Loucy (cell line): ENCODE data around the gene POPDC2.
"Not testable (repeated sequence)": the region's sequence is repeated elsewhere in the genome, so short reads cannot be mapped to it uniquely, and the experiment has no call there.

Experiments
- H2AFZ ChIP-seq: fragments of 200-600 bp; sonication (generic); 2 replicates; pipeline ENCODE4 v1.6.0; 2016; ENCODE audit warnings: antibody characterized with exemption, mild to moderate bottlenecking, low read length, moderate library complexity
- H3F3A ChIP-seq: fragments of 200-600 bp; 2 replicates; pipeline ENCODE4 v1.6.0; 2016; ENCODE audit warnings: antibody characterized with exemption, low read depth, mild to moderate bottlenecking
- H3K27me3 ChIP-seq: fragments of 200-600 bp; sonication (generic); 2 replicates; pipeline ENCODE4 v1.6.1; 2014; ENCODE audit warnings: low read length, mild to moderate bottlenecking; ENCODE audit not compliant: insufficient read depth, poor library complexity, severe bottlenecking
- H3K36me3 ChIP-seq: fragments of 200-600 bp; sonication (generic); 2 replicates; pipeline ENCODE4 v1.6.1; 2016; ENCODE audit warnings: low read length; ENCODE audit not compliant: insufficient read depth
- H3K4me1 ChIP-seq: fragments of 200-600 bp; sonication (generic); 2 replicates; pipeline ENCODE4 v1.5.1; 2014; ENCODE audit warnings: low read length, mild to moderate bottlenecking; ENCODE audit not compliant: insufficient read depth, poor library complexity, severe bottlenecking
- H3K4me2 ChIP-seq: fragments of 200-600 bp; sonication (generic); 2 replicates; pipeline ENCODE4 v1.6.0; 2014; ENCODE audit warnings: antibody characterized with exemption, low read length, low read depth, mild to moderate bottlenecking; ENCODE audit not compliant: poor library complexity, severe bottlenecking
- H3K4me3 ChIP-seq: fragments of 200-600 bp; sonication (generic); 2 replicates; pipeline ENCODE4 v1.5.1; 2014; ENCODE audit warnings: low read length, mild to moderate bottlenecking, mixed read lengths; ENCODE audit not compliant: poor library complexity, severe bottlenecking
- H3K79me2 ChIP-seq: fragments of 200-600 bp; sonication (generic); 2 replicates; pipeline ENCODE4 v1.6.1; 2014; ENCODE audit warnings: low read length; ENCODE audit not compliant: insufficient read depth
- H3K9ac ChIP-seq: fragments of 200-600 bp; sonication (generic); 2 replicates; pipeline ENCODE4 v1.6.0; 2014; ENCODE audit warnings: mild to moderate bottlenecking, low read depth, low read length, moderate library complexity; ENCODE audit not compliant: poor library complexity, severe bottlenecking
- H3K9me2 ChIP-seq: fragments of 200-600 bp; sonication (generic); replicated peaks from 2 replicates; pipeline ENCODE4 v1.6.1; 2016; ENCODE audit warnings: low read depth, low read length, mixed read lengths
- H3K9me3 ChIP-seq: fragments of 200-600 bp; sonication (generic); 2 replicates; pipeline ENCODE4 v1.6.1; 2014; ENCODE audit warnings: mild to moderate bottlenecking, antibody characterized with exemption, low read length, low read depth; ENCODE audit not compliant: insufficient read depth
- H4K20me1 ChIP-seq: fragments of 200-600 bp; sonication (generic); 2 replicates; pipeline ENCODE4 v1.6.0; 2014; ENCODE audit warnings: antibody characterized with exemption, low read length, mild to moderate bottlenecking; ENCODE audit not compliant: insufficient read depth, poor library complexity, severe bottlenecking
- CTCF ChIP-seq: fragments of 200-600 bp; sonication (generic); conservative IDR thresholded peaks from 2 replicates; pipeline ENCODE4 v1.5.1; 2014; ENCODE audit warnings: mild to moderate bottlenecking, antibody characterized with exemption, low read length
- EZH2phosphoT487 ChIP-seq: fragments of 200-600 bp; IDR thresholded peaks from 2 replicates; pipeline ENCODE4 v1.6.1; 2018; ENCODE audit warnings: antibody characterized with exemption, mild to moderate bottlenecking, moderate library complexity, borderline replicate concordance

POPDC2 gene

GRCh38 chr3:119683421-119683820 is 23.0 kb upstream of the POPDC2 start:
- H3K9me2 ChIP-seq: no peaks in the 10 kb centered on the region
- H3F3A ChIP-seq: no peaks in the 10 kb centered on the region
- H3K9ac ChIP-seq: no peak overlapping the region
- no peak overlapping the region for H3K4me2 ChIP-seq
- no peak overlapping the region for H3K4me3 ChIP-seq
- peaks cover 6% of the 10 kb centered on the region for H3K27me3 ChIP-seq
- no peaks in the 10 kb centered on the region for H3K9me3 ChIP-seq
- no peaks in the 10 kb centered on the region for H4K20me1 ChIP-seq
- H2AFZ ChIP-seq: no peak overlapping the region
- no peaks in the 10 kb centered on the region for H3K4me1 ChIP-seq
- no peaks in the 10 kb centered on the region for H3K79me2 ChIP-seq
- no peaks in the 10 kb centered on the region for H3K36me3 ChIP-seq
- TF ChIP-seq EZH2phosphoT487 (no peak), CTCF (no peak)

GRCh38 chr3:119681279-119681678 is 20.9 kb upstream of the POPDC2 start:
- no peak overlapping the region for H3K9ac ChIP-seq
- peaks cover 5% of the 10 kb centered on the region for H3K79me2 ChIP-seq
- H2AFZ ChIP-seq: no peak overlapping the region
- H3K27me3 ChIP-seq: peaks cover 6% of the 10 kb centered on the region
- H3F3A ChIP-seq: no peaks in the 10 kb centered on the region
- H3K36me3 ChIP-seq: no peaks in the 10 kb centered on the region
- H3K9me3 ChIP-seq: no peaks in the 10 kb centered on the region
- no peaks in the 10 kb centered on the region for H3K9me2 ChIP-seq
- H3K4me1 ChIP-seq: peaks cover 7% of the 10 kb centered on the region
- H3K4me3 ChIP-seq: no peak overlapping the region
- TF ChIP-seq EZH2phosphoT487 (no peak), CTCF (peak; percentile 71)
- no peak overlapping the region for H3K4me2 ChIP-seq
- no peaks in the 10 kb centered on the region for H4K20me1 ChIP-seq

GRCh38 chr3:119679874-119680273 is 19.5 kb upstream of the POPDC2 start:
- peaks cover 19% of the 10 kb centered on the region for H3K79me2 ChIP-seq
- H3K9me2 ChIP-seq: no peaks in the 10 kb centered on the region
- no peak overlapping the region for H3K4me2 ChIP-seq
- no peak for TF ChIP-seq EZH2phosphoT487
- no peak for TF ChIP-seq CTCF
- peaks cover 1% of the 10 kb centered on the region for H3K27me3 ChIP-seq
- 0 out of 2 replicates have a peak overlapping the region, but pooled peaks have one; percentile 60 for H2AFZ ChIP-seq
- H3F3A ChIP-seq: no peaks in the 10 kb centered on the region
- H3K9me3 ChIP-seq: no peaks in the 10 kb centered on the region
- peaks cover 21% of the 10 kb centered on the region for H3K4me1 ChIP-seq
- no peak overlapping the region for H3K4me3 ChIP-seq
- H3K36me3 ChIP-seq: no peaks in the 10 kb centered on the region
- H3K9ac ChIP-seq: no peak overlapping the region
- H4K20me1 ChIP-seq: peaks cover 8% of the 10 kb centered on the region

GRCh38 chr3:119678209-119678608 is 17.8 kb upstream of the POPDC2 start:
- not testable (repeated sequence) for H3K4me2 ChIP-seq, H2AFZ ChIP-seq, H3K9me3 ChIP-seq, H3K9me2 ChIP-seq, H4K20me1 ChIP-seq, H3K9ac ChIP-seq, H3K4me3 ChIP-seq, H3F3A ChIP-seq, H3K27me3 ChIP-seq, H3K36me3 ChIP-seq
- peaks cover 28% of the 10 kb centered on the region for H3K4me1 ChIP-seq
- peaks cover 31% of the 10 kb centered on the region for H3K79me2 ChIP-seq
